Spleen (tissue), 11 donors: ENCODE measurements around the gene CDKN1A. TPM values are rescaled to one million over a fixed set of nuclear protein-coding genes. Genes with fewer than 3 reads are reported as not detected.
A peak's percentile ranks its signal among the peaks of the same experiment; 100 is the strongest.

ENCODE experiments used
- DNase-seq: peaks from one replicate; pipeline ENCODE4 v3.0.0-alpha.2; 2020
- H3K27ac ChIP-seq, 8 donors: fragments of 200-600 bp; sonication (generic) in 7 of 8; 1 replicate in 4 of 8; 2 replicates in 4 of 8; pipeline versions ENCODE4 v1.5.0 to v1.8.0; 2016 to 2021; ENCODE audit warnings: inconsistent platforms in 4 of 8, mild to moderate bottlenecking in 4 of 8, moderate library complexity in 1 of 8
- H3K27me3 ChIP-seq, 7 donors: fragments of 200-600 bp; sonication (generic) in 6 of 7; replicated peaks in 1 of 7; 1 replicate in 4 of 7; 2 replicates in 3 of 7; pipeline versions ENCODE4 v1.5.0 to v1.8.0; 2016 to 2021; ENCODE audit warnings: inconsistent platforms in 3 of 7, mild to moderate bottlenecking in 1 of 7
- H3K36me3 ChIP-seq, 6 donors: fragments of 200-600 bp; sonication (generic) in 5 of 6; 1 replicate in 4 of 6; 2 replicates in 2 of 6; pipeline versions ENCODE4 v1.5.0 to v1.8.0; 2016 to 2021; ENCODE audit warnings: inconsistent platforms in 2 of 6
- H3K4me1 ChIP-seq, 6 donors: fragments of 200-600 bp; sonication (generic) in 5 of 6; 1 replicate in 3 of 6; 2 replicates in 3 of 6; pipeline versions ENCODE4 v1.5.0 to v1.8.0; 2016 to 2021; ENCODE audit warnings: inconsistent platforms in 3 of 6
- H3K4me3 ChIP-seq, 8 donors: fragments of 200-600 bp; sonication (generic) in 7 of 8; 1 replicate in 4 of 8; 2 replicates in 4 of 8; pipeline versions ENCODE4 v1.5.0 to v1.8.0; 2016 to 2021; ENCODE audit warnings: inconsistent platforms in 4 of 8, mild to moderate bottlenecking in 4 of 8, moderate library complexity in 2 of 8
- H3K9me3 ChIP-seq, 8 donors: fragments of 200-600 bp; sonication (generic) in 7 of 8; 1 replicate in 4 of 8; 2 replicates in 4 of 8; pipeline versions ENCODE4 v1.5.0 to v1.8.0; 2016 to 2021; ENCODE audit warnings: inconsistent platforms in 4 of 8
- POLR2A ChIP-seq, 3 donors: fragments of 450-650 bp; IDR thresholded peaks; one replicate each; pipeline ENCODE4 v1.5.1; 2017; ENCODE audit warnings: antibody characterized with exemption in 3 of 3, mild to moderate bottlenecking in 1 of 3
- POLR2AphosphoS5 ChIP-seq, 3 donors: sonication (generic); formaldehyde crosslinking; IDR thresholded peaks; one replicate each; pipeline ENCODE4 v1.5.1; 2017; ENCODE audit warnings: antibody characterized with exemption in 3 of 3
- WGBS, 5 donors: extraction: QIAGEN DNeasy Blood & Tissue Kit in 3 of 5; methylation state at CpG; one replicate each; pipeline versions ENCODE4 v1.1.5 to v1.1.7; 2013 to 2018; 5-methylcytosine and 5-hydroxymethylcytosine counted together
- intact Hi-C: fragments of 100-400 bp; cut with DNase I; formaldehyde crosslinking; loops from one replicate; pipeline ENCODE4 v1.15.0; 2023; ENCODE audit warnings: low total_unique reads
- polyA plus RNA-seq, 3 donors: library from polyadenylated mRNA; stranded (reverse); fragments of 200-250 nt; gene quantifications; one replicate each; pipeline ENCODE4 v1.2.1, GENCODE V29; 2013
- total RNA-seq, 7 donors: library from RNA; depleted of rRNA in 3 of 7; stranded (reverse); fragments of >200 nt in 3 of 7; fragmentation: NEBNext Ultra II Directional in 4 of 7; extraction: Animal tissue kit (Norgen Biotek cat#: 25700) in 4 of 7; gene quantifications; one replicate each; pipeline versions ENCODE4 v1.1.0 to v1.2.1, GENCODE V29; 2016 to 2021
- TF ChIP-seq, protein P1 (sequence below), 11 experiments: fragments of 200-600 bp in 7 of 11; fragments of 450-650 bp in 4 of 11; sonication (generic) in 4 of 11; IDR thresholded peaks in 8 of 11; conservative IDR thresholded peaks in 3 of 11; 1 replicate in 7 of 11; 2 replicates in 4 of 11; pipeline versions ENCODE4 v1.4.0 to v1.8.0; 2016 to 2021; ENCODE audit warnings: antibody characterized with exemption in 11 of 11, inconsistent platforms in 4 of 11, mild to moderate bottlenecking in 1 of 11
- donor health status: healthy with polysubstance abuse.
- donor health status: DM: no; HTN: no; CAD: no; lungs with moderate emphysema.
- donor health status: DM: no; HTN: no; CAD: no.
- donor health status: Bipolar disorder and iron deficiency.
- donor health status: healthy.
- donor health status: DM: no; HTN: no; CAD: no.
- donor health status: DM: yes; HTN: yes; CAD: no.

Gene CDKN1A
- total and polyA plus RNA-seq, 10 donors: 10.7 to 58.5 (median 28.1) TPM

GRCh38 chr6:36698196-36698595, 19.7 kb downstream of the CDKN1A start:
- intact Hi-C loops: no loop called here
- Histone ChIP-seq H3K27me3 (no peaks in the 10 kb centered on the region), H3K36me3 (no peaks in the 10 kb centered on the region), H3K9me3 (no peaks in the 10 kb centered on the region), H3K4me3 (no peak overlapping the region), H3K4me1 (peaks cover 2 to 62% (median 9%) of the 10 kb centered on the region in 6 donors), H3K27ac (peak overlapping the region in 3 of 8 donors; percentile 40 to 59 (median 46))
- no peak for TF ChIP-seq POLR2A (IDR thresholded peaks at IDR 0.05)
- TF ChIP-seq, protein P1, sequence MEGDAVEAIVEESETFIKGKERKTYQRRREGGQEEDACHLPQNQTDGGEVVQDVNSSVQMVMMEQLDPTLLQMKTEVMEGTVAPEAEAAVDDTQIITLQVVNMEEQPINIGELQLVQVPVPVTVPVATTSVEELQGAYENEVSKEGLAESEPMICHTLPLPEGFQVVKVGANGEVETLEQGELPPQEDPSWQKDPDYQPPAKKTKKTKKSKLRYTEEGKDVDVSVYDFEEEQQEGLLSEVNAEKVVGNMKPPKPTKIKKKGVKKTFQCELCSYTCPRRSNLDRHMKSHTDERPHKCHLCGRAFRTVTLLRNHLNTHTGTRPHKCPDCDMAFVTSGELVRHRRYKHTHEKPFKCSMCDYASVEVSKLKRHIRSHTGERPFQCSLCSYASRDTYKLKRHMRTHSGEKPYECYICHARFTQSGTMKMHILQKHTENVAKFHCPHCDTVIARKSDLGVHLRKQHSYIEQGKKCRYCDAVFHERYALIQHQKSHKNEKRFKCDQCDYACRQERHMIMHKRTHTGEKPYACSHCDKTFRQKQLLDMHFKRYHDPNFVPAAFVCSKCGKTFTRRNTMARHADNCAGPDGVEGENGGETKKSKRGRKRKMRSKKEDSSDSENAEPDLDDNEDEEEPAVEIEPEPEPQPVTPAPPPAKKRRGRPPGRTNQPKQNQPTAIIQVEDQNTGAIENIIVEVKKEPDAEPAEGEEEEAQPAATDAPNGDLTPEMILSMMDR (IDR thresholded peaks at IDR 0.05 in 8 of 11, conservative IDR thresholded peaks at IDR 0.05 in 3 of 11): no peak
- no peak for TF ChIP-seq POLR2AphosphoS5 (IDR thresholded peaks at IDR 0.05)
- peak; percentile 54 for DNase-seq
- WGBS, 5 donors: 61 to 87% (median 63%) methylated on average over 5 to 6 of the region's 6 CpGs

DNA sequence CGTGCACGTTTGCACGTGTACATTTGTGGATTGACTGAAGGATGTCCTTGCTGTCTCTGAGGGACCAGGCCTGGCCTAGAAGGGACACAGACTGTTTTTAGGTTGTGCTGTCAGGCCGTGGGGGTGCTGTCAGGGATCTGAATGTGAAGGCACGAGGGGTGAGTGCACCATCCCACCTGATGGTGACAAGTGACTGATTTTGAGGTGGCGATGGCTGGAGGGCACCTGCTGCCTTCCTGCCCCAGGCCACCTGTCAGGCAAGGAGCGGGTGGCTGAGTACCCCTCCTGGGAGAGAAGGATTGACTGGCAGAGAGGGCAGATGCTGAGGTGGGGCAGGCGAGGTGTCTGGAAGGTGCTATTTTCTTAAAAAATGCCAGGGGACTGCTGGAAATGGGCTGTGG, 20.4 kb downstream of the CDKN1A start:
- no peaks in the 10 kb centered on the region for H3K9me3 ChIP-seq
- no peak overlapping the region for H3K4me3 ChIP-seq
- peaks cover 0 to 2% (median 0%) of the 10 kb centered on the region in 6 donors for H3K36me3 ChIP-seq
- no peaks in the 10 kb centered on the region for H3K27me3 ChIP-seq
- intact Hi-C loops: no loop called here
- no peak overlapping the region for H3K27ac ChIP-seq
- WGBS, 5 donors: 69 to 89% (median 81%) methylated on average over 8 of the region's 8 CpGs
- peak; percentile 55 for DNase-seq
- H3K4me1 ChIP-seq: peaks cover 0 to 55% (median 6%) of the 10 kb centered on the region in 6 donors
- TF ChIP-seq POLR2A (IDR thresholded peaks at IDR 0.05) (no peak), POLR2AphosphoS5 (IDR thresholded peaks at IDR 0.05) (no peak)
- TF ChIP-seq, protein P1 (IDR thresholded peaks at IDR 0.05 in 8 of 11, conservative IDR thresholded peaks at IDR 0.05 in 3 of 11): no peak

DNA sequence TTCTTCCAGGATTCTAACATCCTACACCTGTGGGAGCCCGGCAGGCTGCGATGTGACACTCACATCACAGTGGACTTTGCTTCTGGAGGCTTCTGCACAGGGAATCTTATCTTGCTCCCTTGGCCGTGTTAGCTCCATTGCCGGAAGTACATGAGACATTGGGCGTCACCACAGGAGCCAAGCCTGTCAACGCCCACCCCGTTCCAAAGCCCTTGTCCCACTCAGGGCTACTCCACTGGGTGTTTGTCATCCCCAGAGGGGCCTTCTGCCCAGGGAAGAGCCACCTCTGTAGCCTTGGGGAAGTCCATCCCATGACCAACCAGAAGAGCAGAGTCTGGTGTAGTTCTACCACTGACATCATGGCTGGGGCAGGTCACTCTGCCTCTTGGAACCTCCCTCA, 20.8 kb downstream of the CDKN1A start:
- H3K27me3 ChIP-seq: no peaks in the 10 kb centered on the region
- whole genome bisulfite sequencing, 5 donors: 80 to 89% (median 84%) methylated on average over 7 of the region's 7 CpGs
- TF ChIP-seq POLR2A (IDR thresholded peaks at IDR 0.05) (no peak), POLR2AphosphoS5 (IDR thresholded peaks at IDR 0.05) (no peak)
- TF ChIP-seq, protein P1 (IDR thresholded peaks at IDR 0.05 in 8 of 11, conservative IDR thresholded peaks at IDR 0.05 in 3 of 11): no peak
- H3K9me3 ChIP-seq: no peaks in the 10 kb centered on the region
- intact Hi-C loops: no loop called here
- DNase-seq: peak; percentile 43
- H3K36me3 ChIP-seq: peaks cover 0 to 5% (median 0%) of the 10 kb centered on the region in 6 donors
- H3K4me3 ChIP-seq: no peak overlapping the region
- H3K27ac ChIP-seq: no peak overlapping the region
- H3K4me1 ChIP-seq: peaks cover 0 to 55% (median 6%) of the 10 kb centered on the region in 6 donors

- Histone ChIP-seq H3K36me3 (peaks cover 0 to 5% (median 0%) of the 10 kb centered on the region in 6 donors), H3K9me3 (no peaks in the 10 kb centered on the region), H3K27me3 (no peaks in the 10 kb centered on the region), H3K27ac (peak overlapping the region in 2 of 8 donors; percentile 27 to 38), H3K4me1 (peaks cover 0 to 55% (median 6%) of the 10 kb centered on the region in 6 donors), H3K4me3 (no peak overlapping the region)
- TF ChIP-seq, protein P1 (IDR thresholded peaks at IDR 0.05 in 8 of 11, conservative IDR thresholded peaks at IDR 0.05 in 3 of 11): no peak
- no peak for TF ChIP-seq POLR2A (IDR thresholded peaks at IDR 0.05)
- WGBS, 5 donors: 75 to 93% (median 84%) methylated on average over 7 of the region's 7 CpGs
- intact Hi-C loops: no loop called here
- DNase-seq: peak; percentile 21
These were observed 21.7 kb downstream of the CDKN1A start for GRCh38 chr6:36700071-36700812.
